GM19397 (cell line): ENCODE data around the gene DHX32.
"Not testable (repeated sequence)": the region's sequence is repeated elsewhere in the genome, so short reads cannot be mapped to it uniquely, and the experiment has no call there.

Experiments used
- ATAC-seq: cut with Tn5 transposase; IDR thresholded peaks from one replicate; pipeline ENCODE4 v1.9.1; 2021; ENCODE audit warnings: mild to moderate bottlenecking, moderate library complexity; ENCODE audit not compliant: unreplicated experiment

The DHX32 gene

GRCh38 chr10:125896088-125896934 lies 15.2 kb upstream of the DHX32 start, which contains the start of gene FANK1:
Gene FANK1 (plus strand): TSS chr10:125896564. CDS start chr10:125896643, 79 bp downstream.
- ATAC-seq: peak; percentile 85

GRCh38 chr10:125895130-125896087 lies 14.3 kb upstream of the DHX32 start:
- peak; percentile 59 for ATAC-seq

- ATAC-seq: not testable (repeated sequence)
Observed at GRCh38 chr10:125894176-125894575, 13.1 kb upstream of the DHX32 start.

- not testable (repeated sequence) for ATAC-seq
Observed at GRCh38 chr10:125892402-125892801, 11.3 kb upstream of the DHX32 start.

- ATAC-seq: not testable (repeated sequence)
Observed at GRCh38 chr10:125889441-125889840, 8.3 kb upstream of the DHX32 start.

GRCh38 chr10:125886914-125887512 lies 5.9 kb upstream of the DHX32 start:
- no peak for ATAC-seq

GRCh38 chr10:125883211-125883610 lies 2.1 kb upstream of the DHX32 start:
- no peak for ATAC-seq

GRCh38 chr10:125882596-125882995 lies 1.5 kb upstream of the DHX32 start:
- ATAC-seq: no peak

GRCh38 chr10:125880719-125881118 lies 373 bp downstream of the DHX32 start:
- no peak for ATAC-seq

GRCh38 chr10:125878957-125879835 lies 1.9 kb downstream of the DHX32 start:
- ATAC-seq: no peak

GRCh38 chr10:125871338-125871737 lies 9.8 kb downstream of the DHX32 start:
- ATAC-seq: no peak

- ATAC-seq: no peak
Observed at GRCh38 chr10:125868372-125868975, 12.6 kb downstream of the DHX32 start.

- no peak for ATAC-seq
Observed at GRCh38 chr10:125866421-125867029, 14.6 kb downstream of the DHX32 start.

- no peak for ATAC-seq
Observed at GRCh38 chr10:125865120-125865519, 16.0 kb downstream of the DHX32 start.

- ATAC-seq: no peak
Observed at GRCh38 chr10:125859128-125859817, 21.8 kb downstream of the DHX32 start.

GRCh38 chr10:125857185-125857760 lies 23.8 kb downstream of the DHX32 start:
- ATAC-seq: no peak

- no peak for ATAC-seq
Observed at GRCh38 chr10:125852487-125852886, 28.6 kb downstream of the DHX32 start.
